Myocyte (in vitro differentiated cells): ENCODE results near the gene NUF2. TPM values are rescaled to one million over a fixed set of nuclear protein-coding genes. Genes with fewer than 3 reads are reported as not detected.
"Not testable (repeated sequence)": the region's sequence is repeated elsewhere in the genome, so short reads cannot be mapped to it uniquely, and the experiment has no call there.

Experiments
- DNase-seq: peaks from one replicate; pipeline ENCODE4 v3.0.0-alpha.2; 2012; ENCODE audit warnings: low read depth
- total RNA-seq: library from RNA; depleted of rRNA; stranded (reverse); fragments of >200 nt; gene quantifications from 2 replicates; pipeline ENCODE4 v1.2.3, GENCODE V29; 2014

The NUF2 gene
- total RNA-seq, 1 donor from 2014 or later, result 0.27 TPM

DNA sequence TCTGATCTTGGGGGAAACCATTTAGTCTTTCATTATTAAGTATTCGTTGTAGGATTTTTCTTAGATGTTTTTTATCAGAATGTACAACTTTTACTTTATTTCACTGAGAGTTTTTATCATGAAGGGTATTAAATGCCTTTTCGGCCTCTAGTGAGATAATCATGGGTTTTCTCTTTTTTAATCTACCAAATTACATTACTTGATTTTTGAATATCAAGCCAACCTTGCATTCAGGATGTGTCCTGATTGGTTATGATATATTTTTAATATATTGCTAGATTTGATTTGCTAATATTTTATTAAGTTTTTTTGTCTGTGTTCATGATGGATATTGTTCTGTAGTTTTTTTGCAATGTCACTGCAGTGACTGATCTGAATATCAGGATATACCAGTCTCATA, 9.4 kb downstream of the NUF2 start:
- no peak for DNase-seq

DNA sequence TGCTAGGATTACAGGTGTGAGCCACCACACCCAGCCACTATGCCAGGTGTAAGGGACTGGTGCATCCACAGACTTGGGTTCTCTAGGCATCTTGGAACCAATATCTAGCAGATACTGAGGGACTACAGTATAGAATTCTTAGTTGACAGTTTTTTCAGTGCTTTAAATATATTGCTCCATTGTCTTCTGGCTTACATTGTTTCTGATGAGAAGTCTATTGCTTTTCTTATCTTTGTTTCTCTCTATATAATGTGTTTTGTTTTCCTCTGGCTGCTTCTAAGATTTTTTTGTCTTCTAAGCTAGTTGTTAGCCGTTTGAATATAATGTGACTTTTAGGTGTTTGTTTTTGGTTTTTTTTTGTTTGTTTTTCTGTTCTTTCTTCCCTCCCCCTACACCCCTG, 13.5 kb downstream of the NUF2 start:
- no peak for DNase-seq

GRCh38 chr1:163337631-163338030, 15.9 kb downstream of the NUF2 start:
- DNase-seq, result no peak

- peak; percentile 13 for DNase-seq
Measured at GRCh38 chr1:163346326-163346870, 24.6 kb downstream of the NUF2 start.

- DNase-seq, result no peak
Measured at GRCh38 chr1:163347106-163347505, 25.4 kb downstream of the NUF2 start.

GRCh38 chr1:163351912-163352311, 30.2 kb downstream of the NUF2 start:
- DNase-seq, result no peak

DNA sequence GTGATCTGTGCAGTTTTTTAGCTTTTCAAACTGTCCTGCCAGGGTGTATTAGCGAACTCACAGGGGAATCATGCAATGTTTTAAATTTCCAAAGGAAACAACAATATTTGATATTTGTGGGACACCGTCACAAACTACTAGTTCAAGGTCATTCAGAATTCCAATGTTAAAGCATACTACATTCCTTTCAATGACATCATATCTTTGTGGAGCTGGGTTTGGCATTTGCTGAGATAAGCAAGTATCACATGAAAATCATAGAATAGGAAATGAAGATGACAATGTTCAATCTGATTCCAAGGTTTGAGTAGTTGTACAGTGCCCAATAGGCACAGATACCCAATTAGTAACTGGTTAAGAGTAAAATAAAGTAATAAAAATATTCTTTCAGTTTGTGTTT, 35.6 kb downstream of the NUF2 start:
- DNase-seq, result no peak

DNA sequence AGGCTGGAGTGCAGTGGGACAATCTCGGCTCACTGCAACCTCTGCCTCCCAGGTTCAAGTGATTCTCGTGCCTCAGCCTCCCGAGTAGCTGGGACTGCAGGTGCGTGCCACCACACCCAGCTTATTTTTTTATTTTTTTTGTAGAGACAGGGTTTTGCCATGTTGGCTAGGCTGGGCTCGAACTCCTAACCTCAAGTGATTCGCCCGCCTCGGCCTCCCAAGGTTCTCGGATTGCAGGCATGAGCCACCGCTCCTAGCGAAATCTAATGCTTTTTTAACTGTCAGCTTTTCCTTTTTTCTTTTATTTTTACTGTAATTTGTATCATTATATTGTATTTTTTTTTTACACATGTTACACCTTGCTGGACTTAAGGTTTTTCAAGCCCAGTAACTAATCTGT, 36.4 kb downstream of the NUF2 start:
- not testable (repeated sequence) for DNase-seq

DNA sequence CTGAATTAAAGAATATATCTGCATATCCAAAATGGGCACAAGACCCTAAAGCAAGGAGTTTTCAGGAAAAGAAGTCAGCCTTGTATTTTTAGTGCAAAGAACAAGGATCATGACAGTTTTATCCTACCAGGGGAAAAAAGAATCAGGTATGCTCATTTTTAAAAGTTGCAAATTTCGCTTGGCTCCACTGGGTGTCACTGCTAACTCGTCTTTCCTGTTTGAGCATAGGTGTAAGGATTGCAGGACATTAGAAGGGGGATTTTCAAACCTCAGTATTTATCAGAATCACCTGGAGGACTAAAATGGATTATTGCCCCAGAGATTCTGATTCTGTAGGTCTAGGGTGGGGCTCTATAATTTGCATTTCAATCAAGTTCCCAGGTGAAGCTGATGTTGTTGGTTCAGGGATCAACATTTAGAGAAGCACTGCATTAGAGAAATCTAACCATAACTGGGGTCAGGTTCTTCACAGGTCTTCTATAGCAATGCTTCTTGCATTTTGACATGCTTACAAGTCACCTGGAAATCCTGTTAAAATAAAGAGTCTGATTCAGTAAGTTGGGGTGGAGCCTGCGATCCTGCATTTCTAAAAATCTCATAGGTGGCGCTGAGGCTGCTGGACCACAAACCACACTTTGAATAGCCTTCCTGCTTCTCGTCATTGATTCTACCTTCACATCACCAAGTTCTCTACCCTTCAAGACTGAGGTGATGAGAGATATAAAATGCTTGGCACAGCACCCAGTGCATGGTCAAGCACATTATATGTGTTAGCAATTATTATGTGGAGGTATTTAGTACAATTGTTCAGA, 39.6 kb downstream of the NUF2 start:
- peak; percentile 21 for DNase-seq

DNA sequence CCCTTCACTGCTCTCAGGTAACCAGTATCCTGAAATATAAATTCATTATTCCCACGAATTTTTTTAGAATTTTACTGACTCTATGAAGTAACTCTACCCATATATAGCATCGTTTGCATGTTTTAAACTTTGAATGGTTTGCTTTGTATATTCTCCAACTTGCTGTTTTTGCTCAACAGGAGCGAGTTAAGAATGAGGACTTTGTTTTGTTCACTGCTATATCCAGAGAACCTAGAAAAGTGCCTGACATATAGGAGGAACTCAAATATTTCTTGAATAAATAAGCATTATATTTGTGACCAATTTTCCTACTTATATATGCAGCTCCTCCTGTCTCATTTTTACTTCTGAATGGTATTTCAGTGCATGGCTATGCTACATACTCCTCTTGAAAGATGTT, 43.4 kb downstream of the NUF2 start:
- no peak for DNase-seq

- no peak for DNase-seq
Measured at GRCh38 chr1:163366555-163366954, 44.8 kb downstream of the NUF2 start.

DNA sequence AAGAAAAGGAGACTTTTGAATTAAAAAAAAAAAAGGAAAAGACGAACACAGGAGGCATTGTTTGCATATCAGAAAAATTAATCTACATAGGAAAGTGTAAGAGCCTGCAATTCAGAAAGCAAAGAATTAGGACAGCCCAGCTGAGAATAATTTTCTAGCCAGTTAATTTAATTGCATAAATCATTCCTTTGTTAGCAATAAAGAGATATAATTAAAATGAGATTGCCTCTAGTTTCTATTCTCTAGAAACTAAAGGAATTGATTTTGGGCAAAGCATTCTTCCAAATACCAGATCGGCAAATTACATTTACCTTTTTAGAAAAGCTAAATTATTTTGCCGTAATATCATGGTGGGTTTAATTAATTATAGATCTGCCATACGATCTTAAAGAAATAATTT, 46.0 kb downstream of the NUF2 start:
- DNase-seq, result no peak

DNA sequence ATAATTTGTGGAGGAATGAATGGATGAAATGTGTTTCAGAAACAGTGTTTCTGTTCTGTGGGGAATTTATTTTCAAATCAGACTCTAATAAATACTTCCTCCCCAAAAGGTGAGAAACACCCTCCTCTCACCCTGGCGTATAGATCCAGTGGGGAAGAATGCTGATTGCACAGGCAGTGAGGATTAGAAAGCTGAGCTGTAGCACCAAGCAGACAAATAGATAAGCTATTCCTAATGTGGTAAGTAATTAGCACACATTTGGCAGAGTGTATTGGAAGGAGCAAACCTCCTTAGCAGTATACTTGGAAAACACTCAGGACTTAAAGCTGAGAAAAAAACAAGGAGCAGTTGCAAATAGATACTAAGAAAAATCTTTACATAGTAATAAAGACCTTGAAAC, 50.8 kb downstream of the NUF2 start:
- DNase-seq, result no peak

GRCh38 chr1:163378554-163378953, 56.8 kb downstream of the NUF2 start:
- peak; percentile 25 for DNase-seq

- no peak for DNase-seq
Measured at GRCh38 chr1:163379801-163380200, 58.0 kb downstream of the NUF2 start.

- DNase-seq, result no peak
Measured at GRCh38 chr1:163381487-163382184, 59.9 kb downstream of the NUF2 start.

- DNase-seq, result no peak
Measured at GRCh38 chr1:163382395-163382794, 60.6 kb downstream of the NUF2 start.

- no peak for DNase-seq
Measured at GRCh38 chr1:163387146-163387545, 65.4 kb downstream of the NUF2 start.

GRCh38 chr1:163388970-163389369, 67.2 kb downstream of the NUF2 start:
- no peak for DNase-seq

DNA sequence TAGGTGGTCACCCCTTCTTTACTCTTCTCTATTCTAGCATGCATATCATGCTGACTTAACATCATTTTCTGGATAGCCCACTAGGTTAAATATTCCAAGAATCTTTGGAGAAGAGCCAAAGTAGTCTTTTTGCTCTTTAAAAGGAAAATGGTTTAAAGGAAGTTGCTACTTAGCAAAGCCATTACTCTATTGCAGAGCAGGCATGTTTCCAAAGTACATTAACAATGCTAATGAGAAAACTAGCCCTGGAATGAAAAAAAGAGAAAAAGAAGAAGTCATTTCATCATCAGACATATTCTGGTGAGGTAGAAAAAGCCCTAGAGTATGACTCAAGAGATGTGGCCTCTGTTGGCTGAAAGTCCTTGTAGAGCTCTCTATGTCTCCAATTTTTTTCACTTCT, 74.0 kb downstream of the NUF2 start:
- DNase-seq, result no peak

DNA sequence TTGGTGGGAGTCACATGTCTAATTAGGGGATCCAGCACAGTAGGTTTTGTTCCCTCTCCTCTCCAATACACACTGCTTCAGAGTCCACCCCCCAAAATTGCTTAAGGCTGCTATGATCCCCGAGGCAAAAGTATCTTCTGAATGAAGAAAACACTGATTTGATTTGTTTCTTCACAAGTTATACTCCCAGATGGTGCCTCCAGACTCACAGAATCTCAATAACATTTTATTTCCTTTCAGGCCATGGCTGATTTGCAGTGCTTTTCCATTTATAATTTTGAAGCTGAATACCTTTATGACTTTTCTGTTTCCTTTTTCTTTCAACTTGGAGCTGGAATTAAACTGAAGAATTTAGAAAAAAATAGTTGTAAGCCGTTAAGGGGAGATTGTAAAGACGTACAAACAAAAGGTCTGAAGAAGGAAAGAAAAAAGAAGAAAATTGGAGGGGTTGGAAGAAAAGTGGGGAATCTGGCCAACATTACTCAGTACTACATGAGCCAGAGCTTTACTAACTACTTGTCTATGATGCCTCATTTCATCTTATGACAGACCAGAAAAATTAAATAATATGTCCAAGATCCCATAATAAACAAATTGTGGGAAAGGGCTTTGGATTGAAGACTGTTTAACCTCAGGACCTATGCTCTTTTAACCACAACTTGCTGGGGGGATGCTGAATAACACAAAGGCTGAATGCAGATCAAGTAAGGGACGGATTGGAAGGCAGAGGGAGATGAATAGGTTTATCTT, 75.9 kb downstream of the NUF2 start:
- DNase-seq, result no peak

DNA sequence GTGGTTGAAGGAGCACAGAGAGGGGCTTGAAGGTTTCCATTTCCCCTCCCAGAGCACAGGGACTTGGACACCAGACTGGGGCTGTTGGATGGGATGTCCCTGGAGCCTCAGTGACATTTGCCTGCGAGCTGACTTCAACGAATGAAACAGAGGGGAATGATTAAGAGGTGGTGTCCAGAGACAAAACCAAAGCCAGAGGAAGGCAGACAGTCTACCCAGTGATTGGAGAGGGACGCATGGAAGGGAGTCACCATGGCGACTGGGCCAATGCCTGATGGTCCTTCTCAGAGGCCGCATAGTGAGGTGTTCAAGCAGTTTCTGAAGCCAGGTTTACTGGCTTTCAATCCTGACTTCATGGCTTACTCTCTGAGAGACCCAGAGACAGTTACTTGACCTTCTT, 77.2 kb downstream of the NUF2 start:
- DNase-seq, result no peak
